Measurements from ENCODE around the gene CXCR2.
"Not testable (repeated sequence)": the region's sequence is repeated elsewhere in the genome, so short reads cannot be mapped to it uniquely, and the experiment has no call there.

The CXCR2 gene

DNA sequence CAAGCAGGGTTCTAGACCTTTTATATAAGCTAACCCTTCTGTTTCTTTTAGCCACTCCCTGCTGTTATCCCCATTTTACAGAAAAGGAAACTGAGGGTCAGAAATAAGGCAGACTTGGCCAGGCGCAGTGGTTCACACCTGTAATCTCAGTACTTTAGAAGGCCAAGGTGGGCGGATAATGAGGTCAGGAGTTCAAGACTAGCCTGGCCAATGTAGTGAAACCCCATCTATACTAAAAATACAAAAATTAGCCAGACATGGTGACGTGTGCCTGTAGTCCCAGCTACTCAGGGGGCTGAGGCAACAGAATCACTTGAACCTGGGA, 42.5 kb upstream of the CXCR2 start:
- no peak for DNase-seq (ENCODE audit: low read depth)
- TF ChIP-seq, protein P1, sequence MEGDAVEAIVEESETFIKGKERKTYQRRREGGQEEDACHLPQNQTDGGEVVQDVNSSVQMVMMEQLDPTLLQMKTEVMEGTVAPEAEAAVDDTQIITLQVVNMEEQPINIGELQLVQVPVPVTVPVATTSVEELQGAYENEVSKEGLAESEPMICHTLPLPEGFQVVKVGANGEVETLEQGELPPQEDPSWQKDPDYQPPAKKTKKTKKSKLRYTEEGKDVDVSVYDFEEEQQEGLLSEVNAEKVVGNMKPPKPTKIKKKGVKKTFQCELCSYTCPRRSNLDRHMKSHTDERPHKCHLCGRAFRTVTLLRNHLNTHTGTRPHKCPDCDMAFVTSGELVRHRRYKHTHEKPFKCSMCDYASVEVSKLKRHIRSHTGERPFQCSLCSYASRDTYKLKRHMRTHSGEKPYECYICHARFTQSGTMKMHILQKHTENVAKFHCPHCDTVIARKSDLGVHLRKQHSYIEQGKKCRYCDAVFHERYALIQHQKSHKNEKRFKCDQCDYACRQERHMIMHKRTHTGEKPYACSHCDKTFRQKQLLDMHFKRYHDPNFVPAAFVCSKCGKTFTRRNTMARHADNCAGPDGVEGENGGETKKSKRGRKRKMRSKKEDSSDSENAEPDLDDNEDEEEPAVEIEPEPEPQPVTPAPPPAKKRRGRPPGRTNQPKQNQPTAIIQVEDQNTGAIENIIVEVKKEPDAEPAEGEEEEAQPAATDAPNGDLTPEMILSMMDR (conservative IDR thresholded peaks at IDR 0.05; ENCODE audit: control insufficient read depth, insufficient read depth, low read depth, low read length): no peak
- H3K4me3 ChIP-seq (ENCODE audit: control insufficient read depth, low read depth, low read length): no peak overlapping the region

- TF ChIP-seq, protein P1 (conservative IDR thresholded peaks at IDR 0.05; ENCODE audit: control insufficient read depth, insufficient read depth, low read depth, low read length): no peak
- no peak for DNase-seq (ENCODE audit: low read depth)
- no peak overlapping the region for H3K4me3 ChIP-seq (ENCODE audit: control insufficient read depth, low read depth, low read length)
Measured at GRCh38 chr2:218086478-218086877, 39.4 kb upstream of the CXCR2 start.

DNA sequence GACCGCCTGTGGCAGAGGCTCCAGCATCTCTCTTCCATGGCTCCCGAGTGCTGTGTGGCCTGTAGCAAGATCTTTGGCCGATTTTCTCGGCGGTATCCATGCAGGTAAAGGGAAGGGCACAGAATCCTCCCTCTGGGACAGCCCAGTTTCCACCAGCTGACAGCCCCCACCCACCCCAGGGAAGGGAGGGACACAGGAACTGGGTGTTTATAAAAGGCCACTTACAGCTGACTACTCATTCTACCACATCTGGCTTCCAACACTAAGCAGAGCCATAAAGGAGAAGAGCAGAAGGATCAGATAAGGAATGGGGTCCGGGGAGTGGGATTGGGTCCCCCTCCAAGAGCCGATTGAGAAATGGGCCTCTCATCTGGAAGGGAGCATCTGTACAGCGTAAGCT, 36.6 kb upstream of the CXCR2 start:
- TF ChIP-seq, protein P1 (conservative IDR thresholded peaks at IDR 0.05; ENCODE audit: control insufficient read depth, insufficient read depth, low read depth, low read length): no peak
- no peak overlapping the region for H3K4me3 ChIP-seq (ENCODE audit: control insufficient read depth, low read depth, low read length)

GRCh38 chr2:218091746-218092145, 34.1 kb upstream of the CXCR2 start:
- no peak overlapping the region for H3K4me3 ChIP-seq (ENCODE audit: control insufficient read depth, low read depth, low read length)
- TF ChIP-seq, protein P1 (conservative IDR thresholded peaks at IDR 0.05; ENCODE audit: control insufficient read depth, insufficient read depth, low read depth, low read length): no peak
- no peak for DNase-seq (ENCODE audit: low read depth)

More for the DNA sequence above, 36.6 kb upstream of the CXCR2 start:
- DNase-seq (ENCODE audit: low read depth): no peak

DNA sequence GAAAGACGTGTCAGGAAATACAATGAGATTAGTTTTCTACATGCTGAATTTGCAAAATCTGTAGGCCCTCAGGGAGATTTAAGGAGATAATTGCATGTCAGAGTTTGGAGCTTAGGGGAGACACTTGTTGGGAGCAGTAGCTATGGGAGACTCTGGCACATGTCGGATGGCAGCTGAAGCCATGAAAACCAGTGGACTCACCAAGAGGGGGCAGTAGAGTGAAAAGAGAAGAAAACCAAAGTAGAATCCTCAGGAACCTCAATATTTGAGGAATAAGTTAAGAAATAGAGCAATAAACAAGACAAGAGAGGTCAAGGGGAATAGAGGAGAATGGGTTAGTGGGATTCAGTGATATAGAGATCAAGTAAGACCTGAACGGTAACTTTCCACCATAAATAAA, 31.9 kb upstream of the CXCR2 start:
- DNase-seq (ENCODE audit: low read depth): no peak
- no peak overlapping the region for H3K4me3 ChIP-seq (ENCODE audit: control insufficient read depth, low read depth, low read length)
- TF ChIP-seq, protein P1 (conservative IDR thresholded peaks at IDR 0.05; ENCODE audit: control insufficient read depth, insufficient read depth, low read depth, low read length): peak; percentile 16

DNA sequence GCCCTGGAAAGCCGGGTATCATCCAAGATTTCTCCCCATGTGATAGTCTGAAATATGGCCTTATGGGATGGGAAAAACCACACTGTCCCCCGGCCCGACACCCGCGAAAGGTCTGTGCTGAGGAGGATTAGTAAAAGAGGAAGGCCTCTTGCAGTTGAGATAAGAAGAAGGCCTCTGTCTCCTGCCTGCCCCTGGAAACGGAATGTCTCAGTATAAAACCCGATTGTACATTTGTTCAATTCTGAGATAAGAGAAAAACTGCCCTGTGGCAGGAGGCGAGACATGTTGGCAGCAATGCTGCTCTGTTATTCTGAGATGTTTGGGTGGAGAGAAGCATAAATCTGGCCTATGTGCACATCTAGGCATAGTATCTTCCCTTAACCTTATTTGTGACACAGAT, 30.0 kb upstream of the CXCR2 start:
- TF ChIP-seq, protein P1 (conservative IDR thresholded peaks at IDR 0.05; ENCODE audit: control insufficient read depth, insufficient read depth, low read depth, low read length): no peak
- no peak overlapping the region for H3K4me3 ChIP-seq (ENCODE audit: control insufficient read depth, low read depth, low read length)
- no peak for DNase-seq (ENCODE audit: low read depth)

DNA sequence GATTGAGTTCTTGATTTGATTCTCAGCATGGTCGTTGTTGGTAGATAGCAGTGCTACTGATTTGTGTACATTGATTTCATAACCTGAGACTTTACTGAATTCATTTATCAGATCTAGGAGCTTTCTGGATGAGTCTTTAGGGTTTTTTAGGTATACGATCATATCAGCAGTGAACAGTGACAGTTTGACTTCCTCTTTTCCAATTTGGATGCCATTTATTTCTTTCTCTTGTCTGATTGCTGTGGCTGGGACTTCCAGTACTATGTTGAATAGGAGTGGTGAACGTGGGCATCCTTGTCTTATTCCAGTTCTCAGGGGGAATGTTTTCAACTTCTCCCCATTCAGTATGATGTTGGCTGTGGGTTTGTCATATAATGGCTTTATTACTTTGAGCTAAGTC, 27.9 kb upstream of the CXCR2 start:
- H3K4me3 ChIP-seq (ENCODE audit: control insufficient read depth, low read depth, low read length): no peak overlapping the region
- TF ChIP-seq, protein P1 (conservative IDR thresholded peaks at IDR 0.05; ENCODE audit: control insufficient read depth, insufficient read depth, low read depth, low read length): no peak
- no peak for DNase-seq (ENCODE audit: low read depth)

DNA sequence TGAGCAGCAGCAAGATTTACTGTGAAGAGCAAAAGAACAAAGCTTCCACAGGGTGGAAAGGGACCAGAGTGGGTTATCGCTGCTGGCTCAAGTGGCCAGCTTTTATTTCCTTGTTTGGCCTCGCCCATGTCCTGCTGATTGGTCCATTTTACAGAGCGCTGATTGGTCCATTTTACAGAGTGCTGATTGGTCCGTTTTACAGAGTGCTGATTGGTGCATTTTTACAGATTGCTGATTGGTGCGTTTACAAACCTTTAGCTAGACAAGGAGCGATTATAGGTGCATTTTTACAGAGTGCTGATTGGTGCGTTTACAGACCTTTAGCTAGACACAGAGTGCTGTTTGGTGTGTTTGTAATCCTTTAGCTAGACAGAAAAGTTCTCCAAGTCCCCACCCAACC, 17.0 kb upstream of the CXCR2 start:
- not testable (repeated sequence) for H3K4me3 ChIP-seq (ENCODE audit: control insufficient read depth, low read depth, low read length); DNase-seq (ENCODE audit: low read depth)

DNA sequence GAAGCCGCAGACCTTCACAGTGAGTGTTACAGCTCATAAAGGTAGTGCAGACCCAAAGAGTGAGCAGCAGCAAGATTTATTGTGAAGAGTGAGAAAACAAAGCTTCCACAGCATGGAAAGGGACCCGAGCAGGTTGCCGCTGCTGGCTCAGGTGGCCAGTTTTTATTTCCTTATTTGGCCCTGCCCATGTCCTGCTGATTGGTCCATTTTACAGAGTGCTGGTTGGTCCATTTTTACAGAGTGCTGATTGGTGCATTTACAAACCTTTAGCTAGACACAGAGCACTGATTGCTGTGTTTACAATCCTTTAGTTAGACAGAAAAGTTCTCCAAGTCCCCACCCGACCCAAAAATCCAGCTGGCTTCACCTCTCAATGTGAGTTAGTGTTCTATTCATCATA, 4.0 kb upstream of the CXCR2 start:
- not testable (repeated sequence) for H3K4me3 ChIP-seq (ENCODE audit: control insufficient read depth, low read depth, low read length); DNase-seq (ENCODE audit: low read depth)

DNA sequence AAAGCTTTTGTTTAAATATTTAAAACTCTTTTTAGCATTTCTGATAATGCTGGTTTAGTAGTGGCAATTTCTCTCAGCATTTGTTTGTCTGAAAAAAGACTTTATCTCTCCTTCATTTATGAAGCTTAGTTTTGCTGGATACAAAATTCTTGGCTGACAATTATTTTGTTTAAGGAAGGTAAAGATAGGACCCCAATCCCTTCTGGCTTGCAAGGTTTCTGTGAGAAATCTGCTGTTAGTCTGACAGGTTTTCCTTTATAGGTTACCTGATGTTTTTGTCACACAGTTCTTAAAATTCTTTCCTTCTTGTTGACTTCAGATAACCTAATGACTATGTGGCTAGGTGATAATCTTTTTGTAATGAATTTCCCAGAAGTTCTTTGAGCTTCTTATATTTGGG, 3.5 kb upstream of the CXCR2 start:
- not testable (repeated sequence) for DNase-seq (ENCODE audit: low read depth); H3K4me3 ChIP-seq (ENCODE audit: control insufficient read depth, low read depth, low read length)

Measured in fibroblast of mammary gland (primary cell).